Measurements from ENCODE around the gene KATNA1.

Gene KATNA1

GRCh38 chr6:149634315-149634714 is 14.2 kb downstream of the KATNA1 start:
- Histone ChIP-seq H3F3A (ENCODE audit: control insufficient read depth, insufficient read depth) (peaks cover 6% of the 10 kb centered on the region; the same call in 1 of the 2 replicates), H3K4me2 (ENCODE audit: low read length) (no peak overlapping the region), H3K36me3 (ENCODE audit: control insufficient read depth, low read length) (peaks cover 8% of the 10 kb centered on the region), H3K9me3 (ENCODE audit: control insufficient read depth, insufficient read depth, low read length) (no peaks in the 10 kb centered on the region), H3K27me3 (ENCODE audit: control insufficient read depth, low read length) (no peaks in the 10 kb centered on the region), H3K4me3 (ENCODE audit: low read length) (no peak overlapping the region), H4K20me1 (ENCODE audit: control insufficient read depth, insufficient read depth, low read depth, low read length) (no peaks in the 10 kb centered on the region), H3K79me2 (ENCODE audit: control insufficient read depth, low read length) (no peaks in the 10 kb centered on the region), H3K9me2 (replicated peaks; ENCODE audit: control insufficient read depth, low read length) (no peaks in the 10 kb centered on the region), H3K27ac (ENCODE audit: low read depth, low read length) (no peak overlapping the region), H3K4me1 (ENCODE audit: control insufficient read depth, low read length) (peaks cover 1% of the 10 kb centered on the region)
- TF ChIP-seq EZH2phosphoT487 (IDR thresholded peaks at IDR 0.05; ENCODE audit: borderline replicate concordance, low read length): no peak
- TF ChIP-seq, protein P1, sequence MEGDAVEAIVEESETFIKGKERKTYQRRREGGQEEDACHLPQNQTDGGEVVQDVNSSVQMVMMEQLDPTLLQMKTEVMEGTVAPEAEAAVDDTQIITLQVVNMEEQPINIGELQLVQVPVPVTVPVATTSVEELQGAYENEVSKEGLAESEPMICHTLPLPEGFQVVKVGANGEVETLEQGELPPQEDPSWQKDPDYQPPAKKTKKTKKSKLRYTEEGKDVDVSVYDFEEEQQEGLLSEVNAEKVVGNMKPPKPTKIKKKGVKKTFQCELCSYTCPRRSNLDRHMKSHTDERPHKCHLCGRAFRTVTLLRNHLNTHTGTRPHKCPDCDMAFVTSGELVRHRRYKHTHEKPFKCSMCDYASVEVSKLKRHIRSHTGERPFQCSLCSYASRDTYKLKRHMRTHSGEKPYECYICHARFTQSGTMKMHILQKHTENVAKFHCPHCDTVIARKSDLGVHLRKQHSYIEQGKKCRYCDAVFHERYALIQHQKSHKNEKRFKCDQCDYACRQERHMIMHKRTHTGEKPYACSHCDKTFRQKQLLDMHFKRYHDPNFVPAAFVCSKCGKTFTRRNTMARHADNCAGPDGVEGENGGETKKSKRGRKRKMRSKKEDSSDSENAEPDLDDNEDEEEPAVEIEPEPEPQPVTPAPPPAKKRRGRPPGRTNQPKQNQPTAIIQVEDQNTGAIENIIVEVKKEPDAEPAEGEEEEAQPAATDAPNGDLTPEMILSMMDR (IDR thresholded peaks at IDR 0.05; ENCODE audit: low read depth, low read length, poor library complexity, severe bottlenecking): no peak

- Histone ChIP-seq H3K79me2 (ENCODE audit: control insufficient read depth, low read length) (no peaks in the 10 kb centered on the region), H3K9me2 (replicated peaks; ENCODE audit: control insufficient read depth, low read length) (no peaks in the 10 kb centered on the region), H3K36me3 (ENCODE audit: control insufficient read depth, low read length) (peaks cover 10% of the 10 kb centered on the region), H4K20me1 (ENCODE audit: control insufficient read depth, insufficient read depth, low read depth, low read length) (no peaks in the 10 kb centered on the region), H3K4me3 (ENCODE audit: low read length) (no peak overlapping the region), H3K9me3 (ENCODE audit: control insufficient read depth, insufficient read depth, low read length) (no peaks in the 10 kb centered on the region), H3K4me1 (ENCODE audit: control insufficient read depth, low read length) (peaks cover 6% of the 10 kb centered on the region), H3K27me3 (ENCODE audit: control insufficient read depth, low read length) (no peaks in the 10 kb centered on the region), H3K27ac (ENCODE audit: low read depth, low read length) (no peak overlapping the region), H3F3A (ENCODE audit: control insufficient read depth, insufficient read depth) (peaks cover 7% of the 10 kb centered on the region; the same call in 1 of the 2 replicates), H3K4me2 (ENCODE audit: low read length) (no peak overlapping the region)
- TF ChIP-seq EZH2phosphoT487 (IDR thresholded peaks at IDR 0.05; ENCODE audit: borderline replicate concordance, low read length): no peak
- TF ChIP-seq, protein P1 (IDR thresholded peaks at IDR 0.05; ENCODE audit: low read depth, low read length, poor library complexity, severe bottlenecking): no peak
Observed at GRCh38 chr6:149628875-149629510, 19.5 kb downstream of the KATNA1 start.

DNA sequence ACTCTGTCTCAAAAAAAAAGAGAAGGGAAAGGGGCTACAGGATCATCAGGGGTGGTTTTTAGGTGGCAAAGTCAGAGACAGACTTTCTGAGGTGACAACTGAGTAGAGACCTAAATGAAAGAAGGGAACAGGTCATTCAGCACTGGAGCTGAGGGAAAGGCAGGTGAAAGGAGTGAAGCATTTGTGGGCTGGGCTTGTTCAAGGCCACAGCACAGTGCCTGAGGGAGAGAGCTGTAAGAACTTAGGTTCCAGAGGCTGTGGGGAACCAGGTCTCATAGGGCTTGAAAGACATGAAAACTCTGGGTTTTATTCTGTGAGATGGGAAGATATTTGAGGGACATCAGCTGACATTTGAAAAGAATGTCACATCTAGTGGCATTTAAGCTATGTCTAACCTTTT is 20.8 kb downstream of the KATNA1 start:
- Histone ChIP-seq H3K4me3 (ENCODE audit: low read length) (no peak overlapping the region), H3K4me1 (ENCODE audit: control insufficient read depth, low read length) (peaks cover 6% of the 10 kb centered on the region), H3F3A (ENCODE audit: control insufficient read depth, insufficient read depth) (peaks cover 7% of the 10 kb centered on the region; the same call in 1 of the 2 replicates), H3K27ac (ENCODE audit: low read depth, low read length) (no peak overlapping the region), H3K9me2 (replicated peaks; ENCODE audit: control insufficient read depth, low read length) (no peaks in the 10 kb centered on the region), H3K79me2 (ENCODE audit: control insufficient read depth, low read length) (no peaks in the 10 kb centered on the region), H3K9me3 (ENCODE audit: control insufficient read depth, insufficient read depth, low read length) (no peaks in the 10 kb centered on the region), H3K27me3 (ENCODE audit: control insufficient read depth, low read length) (no peaks in the 10 kb centered on the region), H4K20me1 (ENCODE audit: control insufficient read depth, insufficient read depth, low read depth, low read length) (no peaks in the 10 kb centered on the region), H3K36me3 (ENCODE audit: control insufficient read depth, low read length) (peaks cover 13% of the 10 kb centered on the region), H3K4me2 (ENCODE audit: low read length) (no peak overlapping the region)
- TF ChIP-seq, protein P1 (IDR thresholded peaks at IDR 0.05; ENCODE audit: low read depth, low read length, poor library complexity, severe bottlenecking): no peak
- no peak for TF ChIP-seq EZH2phosphoT487 (IDR thresholded peaks at IDR 0.05; ENCODE audit: borderline replicate concordance, low read length)
